A549 treated with DMSO at 1 μM for 4 hours (cell line): ENCODE results near the gene NKD2. TPM values are rescaled to one million over a fixed set of nuclear protein-coding genes. Genes with fewer than 3 reads are reported as not detected.

ENCODE experiments used
- total RNA-seq: library from RNA; stranded (reverse); fragments of 200-300 nt; extraction: Qiagen RNA extraction; gene quantifications from 5 replicates; pipeline ENCODE4 v1.2.3, GENCODE V29; 2022; ENCODE audit warnings: low read depth

NKD2 gene
- total RNA-seq = 8.7 to 13.3 TPM (median 10.7 TPM) in 5 replicates

GRCh38 chr5:1008451-1009358, at the start of gene NKD2:
NKD2 (plus strand) TSS chr5:1008802; CDS start chr5:1009058, 256 bp downstream.

Other genes starting within 250 kb of the NKD2 start
- gene ZDHHC11B, start 224.1 kb upstream of the NKD2 start, total RNA-seq = 0.92 to 1.5 TPM (median 1.1 TPM) in 5 replicates
- gene ZDHHC11, start 157.8 kb upstream of the NKD2 start, total RNA-seq = 11.1 to 22.4 TPM (median 18.3 TPM) in 5 replicates
- gene BRD9, start 116.0 kb upstream of the NKD2 start, total RNA-seq = 35.0 to 41.6 TPM (median 37.8 TPM) in 5 replicates
- 54.3 to 72.1 TPM (median 66.0 TPM) in 5 replicates for gene TRIP13, start 115.9 kb upstream of the NKD2 start, total RNA-seq
- gene SLC12A7, start 103.3 kb downstream of the NKD2 start, total RNA-seq = 22.9 to 29.7 TPM (median 29.1 TPM) in 5 replicates
- gene SLC6A19, start 192.8 kb downstream of the NKD2 start, total RNA-seq = not detected in 5 replicates
- gene SLC6A18, start 216.6 kb downstream of the NKD2 start, total RNA-seq = not detected in 5 replicates